ENCODE results near the gene ARFGAP1. TPM values are rescaled to one million over a fixed set of nuclear protein-coding genes. Genes with fewer than 3 reads are reported as not detected.
"Not testable (repeated sequence)": the region's sequence is repeated elsewhere in the genome, so short reads cannot be mapped to it uniquely, and the experiment has no call there.

ARFGAP1 gene
- total RNA-seq, 1 donor from 2014 or later = 94.9 TPM

DNA sequence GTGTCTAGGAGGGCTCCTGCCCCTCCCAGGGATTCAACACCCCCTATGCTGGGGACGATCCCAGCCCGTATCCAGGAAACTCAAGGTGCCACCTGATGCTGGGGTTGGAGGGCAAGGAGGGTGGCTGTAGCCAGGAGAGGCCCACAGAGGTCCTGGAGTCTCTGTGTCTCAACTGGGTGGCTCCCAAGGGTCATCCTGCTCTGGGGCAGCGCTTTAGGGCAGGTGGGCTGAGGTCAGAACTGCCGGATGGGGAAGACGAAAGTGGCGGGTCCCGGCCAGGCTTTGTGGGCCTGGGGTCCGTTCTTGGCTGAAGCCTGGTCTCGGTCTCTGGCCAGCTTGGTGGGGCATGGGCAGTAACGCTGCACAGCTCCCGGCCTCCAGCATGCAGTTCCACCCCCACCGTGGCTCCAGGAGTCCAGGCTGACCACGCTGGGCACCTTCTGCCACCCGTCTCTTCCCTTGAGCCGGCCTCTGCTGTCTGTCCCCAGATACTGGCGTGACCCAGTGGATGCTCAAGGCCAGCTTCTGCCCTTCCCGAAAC lies 17.6 kb downstream of the ARFGAP1 start:
- no peak for DNase-seq (ENCODE audit: low spot score)

DNA sequence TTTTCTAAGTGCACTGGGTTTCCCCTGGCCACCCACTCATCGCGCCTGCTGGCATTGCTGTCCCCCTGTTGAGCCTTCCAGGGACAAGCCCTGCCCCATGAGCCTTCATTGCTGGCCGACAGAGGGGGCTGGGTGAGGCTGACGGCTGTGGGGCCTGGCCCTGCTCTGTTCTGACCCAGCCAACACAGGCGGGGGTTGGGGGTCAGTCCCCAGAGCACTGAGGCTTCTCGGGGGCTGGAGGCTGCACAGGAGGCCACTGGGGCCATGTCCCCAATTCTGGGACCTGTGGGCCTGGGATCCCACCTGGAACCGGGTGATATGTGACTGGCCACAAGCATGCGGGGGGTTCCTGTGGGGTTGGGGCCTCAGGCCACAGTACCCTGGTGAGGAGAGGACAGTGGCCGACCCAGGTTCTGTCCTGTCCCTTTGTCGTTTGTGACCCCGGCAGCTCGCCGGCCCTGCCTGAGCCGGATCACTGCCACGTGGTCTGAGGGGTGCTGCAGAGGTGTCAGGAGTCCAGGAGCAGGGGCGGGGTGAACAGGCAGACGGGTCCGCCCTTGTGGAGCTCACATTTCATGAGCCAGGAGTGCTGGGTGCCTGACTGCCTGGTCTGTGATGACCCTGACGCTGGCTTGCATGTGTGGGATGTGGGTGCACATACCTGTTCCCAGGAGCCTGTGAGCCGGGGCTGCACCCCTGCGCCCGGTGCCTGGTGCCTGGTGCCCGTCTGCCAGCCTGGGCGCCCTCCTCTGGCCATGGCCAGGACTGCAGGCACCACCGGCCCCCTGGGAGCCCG lies 18.3 kb downstream of the ARFGAP1 start:
- peak; percentile 31 for DNase-seq (ENCODE audit: low spot score)

DNA sequence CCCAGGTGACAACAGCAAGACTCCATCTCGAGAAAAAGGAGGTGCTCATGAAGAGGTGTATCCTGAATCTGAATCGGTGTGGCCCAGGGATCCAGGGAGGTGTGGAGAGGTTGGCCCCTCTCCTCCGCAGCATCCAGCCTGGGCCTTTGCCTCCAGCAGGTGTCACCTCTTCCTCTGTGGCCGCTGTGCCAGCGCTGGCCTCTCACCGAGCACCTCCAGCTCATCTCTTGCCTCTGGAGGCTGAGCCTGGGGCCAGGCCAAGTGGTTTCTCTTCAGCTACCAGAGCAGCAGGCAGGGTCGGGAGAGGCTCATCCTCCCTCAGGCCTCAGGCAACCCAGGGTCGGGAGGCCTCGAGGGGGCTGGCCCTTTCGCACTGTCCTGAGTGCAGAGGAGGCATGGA lies 19.2 kb downstream of the ARFGAP1 start:
- no peak for DNase-seq (ENCODE audit: low spot score)

DNA sequence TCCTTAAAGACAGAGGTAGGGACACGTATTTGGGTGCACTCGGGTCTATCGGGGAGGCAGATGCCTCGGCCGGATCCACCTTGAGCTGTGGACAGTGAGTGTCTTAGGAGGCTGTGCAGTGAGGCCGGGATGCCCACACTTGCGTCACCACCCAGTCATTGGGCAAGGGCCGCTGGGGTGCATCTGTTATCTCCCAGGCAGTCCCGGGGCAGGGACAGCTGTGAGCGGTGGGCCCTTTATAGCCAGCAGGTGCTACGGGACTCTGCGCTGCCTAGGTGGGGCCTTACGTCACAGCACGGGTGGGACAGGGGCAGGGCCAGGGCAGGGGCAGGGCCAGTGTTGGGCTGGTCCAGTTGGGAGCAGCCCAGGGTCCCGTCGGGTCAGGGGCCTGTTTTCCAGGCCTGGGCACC lies 19.7 kb downstream of the ARFGAP1 start:
- no peak for DNase-seq (ENCODE audit: low spot score)

DNA sequence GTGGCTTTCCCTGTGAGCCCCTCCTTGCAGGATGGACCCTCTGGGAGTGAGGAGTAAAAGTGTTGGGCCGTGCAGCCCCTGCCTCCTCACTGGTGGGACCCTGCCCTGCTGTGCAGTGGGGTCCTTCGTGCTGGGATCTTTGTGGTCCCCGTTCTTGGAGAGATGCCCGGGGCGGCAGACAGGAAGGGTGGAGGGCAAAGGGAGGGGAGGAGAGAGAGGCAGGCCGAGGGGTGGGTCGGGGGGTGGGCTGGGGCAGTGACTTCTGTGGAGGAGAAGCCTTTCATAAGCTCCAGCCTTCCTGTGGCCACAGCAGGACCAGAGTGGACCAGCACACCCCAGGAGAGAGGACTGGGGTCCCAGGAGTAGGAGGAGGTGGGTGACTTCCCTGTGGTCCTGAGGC lies 20.3 kb downstream of the ARFGAP1 start, which contains the start of gene COL20A1:
COL20A1 (plus strand) TSS at position 283 of the 400 bp plus-strand sequence. CDS start 1,922 bp downstream, outside the sequence.
- DNase-seq (ENCODE audit: low spot score) = no peak

DNA sequence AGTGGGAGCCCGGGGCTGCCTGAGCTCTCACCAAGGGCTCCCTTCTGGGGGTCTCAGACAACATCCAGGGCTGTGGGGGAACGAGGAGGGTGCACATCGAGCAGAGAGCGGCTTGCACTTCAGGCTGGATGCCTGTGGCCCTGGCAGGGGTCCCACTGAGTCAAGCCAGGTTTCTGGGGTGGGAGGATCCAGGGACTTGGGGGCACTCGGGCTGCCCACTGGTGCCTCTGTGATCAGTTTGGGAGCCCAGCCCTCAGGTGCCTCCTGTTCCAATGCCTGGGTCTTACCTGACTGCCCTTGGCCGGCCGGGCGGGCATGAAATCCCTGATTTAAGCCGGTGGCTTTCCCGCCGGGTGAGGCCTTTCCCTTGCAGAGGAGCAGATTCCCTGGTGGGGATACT lies 20.8 kb downstream of the ARFGAP1 start:
- DNase-seq (ENCODE audit: low spot score) = no peak

DNA sequence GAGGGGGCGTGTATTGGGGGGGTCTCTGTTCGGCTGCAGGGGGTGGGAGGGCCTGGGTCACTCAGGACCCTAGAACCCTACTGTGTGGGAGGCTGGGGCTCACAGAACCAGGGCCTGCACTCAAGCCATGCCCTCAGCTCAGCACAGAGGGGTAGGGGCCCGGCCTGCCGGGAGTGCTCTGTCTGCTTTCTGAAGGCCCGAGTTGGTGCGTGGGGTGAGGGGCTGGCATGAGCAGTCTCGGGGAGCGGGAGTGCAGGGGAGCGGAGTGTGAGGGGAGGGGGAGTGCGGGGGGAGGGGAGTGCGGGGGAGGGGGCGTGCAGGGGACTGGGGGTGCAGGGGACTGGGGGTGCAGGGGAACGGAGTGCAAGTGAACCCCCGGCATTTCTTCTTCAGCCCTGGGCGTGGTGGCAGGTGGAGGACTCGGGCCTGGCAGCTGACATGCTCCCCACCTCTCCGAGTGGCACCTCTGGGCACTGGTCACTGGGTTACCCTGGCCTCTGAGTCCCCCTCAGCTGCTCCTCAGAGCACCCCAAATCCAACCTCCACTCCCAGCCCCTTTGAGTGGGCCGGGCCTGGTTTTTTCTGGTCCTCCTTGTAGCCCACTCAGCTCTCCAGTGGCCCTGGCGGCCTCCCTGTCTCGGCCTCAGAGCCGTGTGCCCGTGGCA lies 21.4 kb downstream of the ARFGAP1 start:
- no peak for DNase-seq (ENCODE audit: low spot score)

DNA sequence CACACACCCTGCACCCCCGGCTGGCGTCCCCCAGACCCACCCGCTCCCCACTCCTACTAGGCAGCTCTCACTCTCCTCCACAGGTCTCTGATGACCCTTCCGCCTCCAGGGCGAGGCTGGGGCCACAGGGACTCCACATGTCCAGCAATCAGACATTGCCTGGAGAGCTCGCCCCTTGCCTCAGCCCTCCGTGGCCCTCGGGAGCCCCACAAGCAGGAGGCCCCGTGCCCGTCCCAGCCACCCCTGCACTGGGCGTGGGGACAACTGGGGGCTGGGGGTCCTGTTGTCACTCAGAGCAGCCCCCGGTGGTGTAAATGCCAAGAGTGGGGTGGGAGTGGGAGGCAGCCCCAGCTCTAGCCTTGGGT lies 21.9 kb downstream of the ARFGAP1 start:
- no peak for DNase-seq (ENCODE audit: low spot score)

DNA sequence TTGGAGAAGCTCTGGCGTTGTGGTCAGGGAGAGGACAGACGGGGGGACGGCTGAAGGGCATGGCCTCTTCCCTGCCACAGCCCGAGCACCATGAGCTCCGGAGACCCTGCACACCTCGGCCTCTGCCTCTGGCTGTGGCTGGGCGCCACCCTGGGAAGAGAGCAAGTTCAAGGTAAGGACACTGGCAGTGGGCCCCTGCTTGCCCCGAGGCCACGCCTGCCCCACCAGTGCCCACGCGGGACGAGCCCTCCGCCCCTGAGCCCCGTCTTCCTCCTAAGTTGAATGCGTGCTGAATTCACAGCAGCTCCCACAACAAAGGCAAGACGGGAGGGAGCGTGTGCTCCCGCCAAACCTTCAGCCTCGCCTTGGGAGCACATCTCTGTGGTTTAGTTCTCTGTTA lies 22.4 kb downstream of the ARFGAP1 start:
- no peak for DNase-seq (ENCODE audit: low spot score)

DNA sequence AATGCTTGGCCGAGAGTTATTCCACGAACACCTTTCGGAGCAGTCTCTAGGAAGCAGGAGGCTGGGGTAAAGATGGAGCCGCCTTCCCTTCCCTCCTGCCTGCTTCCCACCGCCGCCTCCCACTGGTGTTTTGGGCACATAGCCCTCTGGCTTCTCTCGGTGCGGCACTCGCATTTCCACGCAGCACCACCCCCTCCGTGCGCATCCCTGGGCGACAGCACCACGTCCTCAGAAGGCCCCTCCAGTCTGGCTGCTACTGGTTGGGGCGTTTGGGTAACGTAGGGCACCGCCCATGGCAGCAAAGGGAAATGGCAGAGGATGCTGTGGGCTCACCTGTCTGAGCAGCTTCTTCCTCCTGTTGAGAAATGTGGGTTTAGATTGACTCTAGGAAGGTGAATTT lies 22.8 kb downstream of the ARFGAP1 start:
- DNase-seq (ENCODE audit: low spot score) = no peak

DNA sequence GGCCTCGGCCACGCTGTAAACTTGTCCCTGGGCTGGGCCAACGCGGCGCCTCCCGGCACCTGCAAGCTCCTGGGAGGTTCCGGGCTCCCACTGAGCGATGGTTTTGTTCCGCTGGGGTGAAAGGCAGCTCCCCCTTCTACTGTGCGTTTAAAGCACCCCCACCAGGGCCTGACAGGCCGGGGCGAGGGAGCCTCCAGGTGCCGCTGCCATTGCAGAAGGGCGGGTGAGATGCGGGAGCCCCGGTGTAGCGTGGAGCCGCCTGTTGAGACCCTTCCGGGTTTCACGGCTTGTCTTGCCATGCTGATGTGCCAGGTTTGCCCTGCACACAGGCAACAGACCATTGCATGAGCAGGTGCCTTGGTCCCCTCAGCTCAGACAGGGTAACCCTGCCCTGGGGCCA lies 23.2 kb downstream of the ARFGAP1 start:
- no peak for DNase-seq (ENCODE audit: low spot score)

DNA sequence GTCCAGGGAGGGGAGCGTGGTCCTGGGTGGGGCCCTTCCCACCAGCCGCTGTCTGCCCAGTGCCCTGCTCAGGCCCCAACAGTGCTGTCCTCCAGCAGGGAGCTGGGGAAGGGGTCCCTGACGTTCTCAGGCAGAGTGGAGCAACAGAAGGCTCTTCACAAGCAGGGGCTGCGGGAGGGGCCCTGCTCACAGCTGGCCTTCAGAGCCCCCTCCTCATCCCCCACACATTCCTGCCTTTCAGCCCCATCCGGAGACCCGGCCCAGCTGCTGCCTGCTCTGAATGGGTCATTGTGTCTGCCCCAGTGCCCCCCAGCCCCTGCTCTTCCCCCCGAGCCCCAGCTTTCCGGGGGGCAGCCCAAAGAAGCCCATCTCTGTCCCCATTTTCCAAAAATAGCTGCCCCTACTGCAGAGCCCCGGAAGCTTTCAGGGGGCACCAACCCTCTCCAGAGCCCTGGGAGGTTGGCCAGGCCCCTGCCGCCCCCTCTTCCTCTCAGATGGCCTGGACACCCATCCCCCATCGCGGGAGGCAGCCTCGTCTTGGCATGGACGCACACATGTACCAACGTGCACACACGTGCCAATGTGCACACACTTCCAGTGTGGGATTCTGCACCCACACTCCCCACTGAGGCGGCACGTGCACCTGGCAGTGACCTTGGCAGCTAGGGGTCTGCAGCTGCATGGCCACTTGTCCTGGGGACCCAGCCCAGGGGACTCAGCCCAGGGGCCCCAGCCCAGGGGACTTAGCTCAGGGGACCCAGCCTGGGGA lies 24.1 kb downstream of the ARFGAP1 start:
- DNase-seq (ENCODE audit: low spot score) = no peak

DNA sequence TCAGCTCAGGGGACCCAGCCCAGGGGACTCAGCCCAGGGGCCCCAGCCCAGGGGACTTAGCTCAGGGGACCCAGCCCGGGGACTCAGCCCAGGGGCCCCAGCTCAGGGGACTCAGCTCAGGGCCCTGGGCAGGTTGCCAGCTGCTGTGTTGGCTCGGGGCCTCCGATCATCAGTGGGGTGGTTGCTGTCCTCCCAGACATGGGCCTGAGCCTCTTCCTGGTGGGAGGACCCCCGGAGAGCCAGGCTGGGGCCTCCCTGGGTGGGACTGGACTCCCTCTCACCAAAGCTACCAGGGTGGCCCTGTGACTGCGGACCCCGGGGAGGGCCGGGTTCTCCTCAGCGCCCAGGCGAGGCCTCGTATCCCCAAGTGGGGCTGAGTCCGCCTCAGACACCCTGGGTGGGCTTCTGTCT lies 24.8 kb downstream of the ARFGAP1 start:
- no peak for DNase-seq (ENCODE audit: low spot score)

DNA sequence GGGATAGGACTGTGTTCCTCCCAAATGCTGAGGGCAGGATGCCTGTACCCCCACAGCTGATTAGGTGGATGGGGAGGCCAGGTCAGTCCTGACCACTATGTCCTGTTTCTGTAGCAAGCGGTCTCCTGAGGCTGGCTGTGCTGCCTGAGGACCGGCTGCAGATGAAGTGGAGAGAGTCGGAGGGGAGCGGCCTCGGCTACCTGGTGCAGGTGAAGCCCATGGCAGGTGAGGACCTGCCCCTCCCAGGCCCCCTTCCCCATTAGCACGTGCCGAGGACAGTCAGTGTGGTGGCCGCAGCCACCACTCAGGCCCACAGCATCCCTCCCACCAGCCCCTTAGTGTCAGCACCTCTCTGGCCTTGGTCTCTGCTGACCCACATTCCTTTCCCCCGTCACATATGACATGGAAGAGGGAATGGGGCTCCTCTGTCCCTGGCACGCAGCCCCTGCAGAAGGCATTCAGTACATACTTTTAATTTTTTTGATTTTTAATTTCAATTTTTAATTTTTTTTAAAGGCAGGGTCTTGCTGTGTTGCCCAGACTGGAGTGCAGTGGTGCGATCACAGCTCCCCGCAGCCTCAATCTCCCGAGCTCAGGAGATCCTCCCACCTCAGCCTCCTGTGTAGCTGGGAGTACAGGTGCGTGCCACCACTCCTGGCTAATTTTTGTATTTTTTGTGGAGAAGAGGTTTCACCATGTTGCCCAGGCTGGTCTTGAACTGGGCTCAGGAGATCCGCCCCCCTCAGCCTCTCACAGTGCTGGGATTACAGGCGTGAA lies 25.4 kb downstream of the ARFGAP1 start:
- no peak for DNase-seq (ENCODE audit: low spot score)

DNA sequence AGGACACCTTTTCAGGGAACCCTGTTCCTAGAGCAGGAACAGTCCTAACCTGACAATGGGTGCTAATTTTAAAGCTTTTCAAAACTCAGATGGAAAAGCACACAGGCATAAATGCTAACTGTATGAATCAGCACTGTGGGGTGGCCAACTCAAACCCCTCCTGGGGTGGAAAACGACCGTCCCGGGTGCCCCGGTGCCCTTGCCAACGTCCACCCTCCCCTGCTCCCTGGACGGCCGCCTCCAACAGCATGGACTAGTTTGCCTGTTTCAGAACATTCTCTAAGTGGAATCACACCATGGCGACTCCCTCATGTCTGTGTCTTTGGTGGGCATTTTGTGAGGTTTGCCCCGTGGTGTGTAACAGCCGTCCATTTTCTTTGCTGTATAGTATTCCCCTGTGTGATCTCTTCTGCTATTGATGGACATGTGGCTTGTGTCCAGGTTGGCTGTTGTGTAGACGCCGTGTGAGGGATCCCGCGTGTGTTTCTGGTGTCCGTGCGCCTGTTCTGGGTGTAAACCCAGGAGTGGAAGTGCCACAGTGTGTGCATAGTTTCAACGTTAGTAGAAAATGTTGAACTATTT lies 26.2 kb downstream of the ARFGAP1 start:
- no peak for DNase-seq (ENCODE audit: low spot score)

DNA sequence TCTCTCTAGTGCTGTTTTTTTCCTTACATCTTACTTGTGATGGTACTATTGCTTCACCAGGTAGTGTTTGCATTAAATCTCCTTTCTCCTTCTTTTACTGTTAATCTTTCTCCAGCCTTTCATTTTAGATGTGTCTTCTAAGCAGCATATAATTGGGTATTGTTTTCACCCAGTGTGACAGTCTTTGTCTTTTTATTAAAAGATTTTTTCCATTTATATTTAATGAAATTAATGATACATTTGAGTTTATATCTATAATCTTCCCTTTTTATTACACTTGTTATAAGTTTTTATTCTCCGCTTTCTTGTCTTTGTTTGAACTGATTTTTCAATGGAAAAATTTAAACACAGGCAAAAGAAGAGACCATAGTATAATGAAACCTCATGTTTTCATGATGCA lies 29.1 kb downstream of the ARFGAP1 start:
- no peak for DNase-seq (ENCODE audit: low spot score)

DNA sequence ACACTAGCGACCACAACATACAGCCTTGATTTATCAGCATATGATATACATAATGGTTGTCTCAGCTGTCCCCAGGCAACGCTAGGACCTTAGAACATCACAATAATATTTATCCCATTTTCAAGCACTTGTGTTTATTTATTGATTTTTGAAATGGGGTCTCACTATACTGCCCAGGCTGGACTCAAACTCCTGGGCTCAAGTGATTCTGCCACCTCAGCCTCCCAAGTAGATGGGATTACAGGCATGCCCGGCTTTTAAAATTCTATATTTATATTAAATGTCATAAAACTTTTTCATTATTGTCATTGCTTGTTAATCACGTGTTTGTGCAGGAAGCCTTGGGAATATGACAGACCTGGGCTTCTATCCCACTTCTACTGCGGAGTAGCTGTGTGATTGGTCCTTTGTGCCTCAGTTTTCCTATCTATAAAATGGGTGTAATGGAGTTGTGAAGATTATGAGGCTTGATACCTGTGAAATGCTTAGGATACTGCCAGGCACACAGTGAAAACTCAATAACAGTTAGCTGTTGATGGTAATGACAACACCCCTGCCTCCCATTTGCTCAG lies 30.6 kb downstream of the ARFGAP1 start:
- DNase-seq (ENCODE audit: low spot score) = no peak

DNA sequence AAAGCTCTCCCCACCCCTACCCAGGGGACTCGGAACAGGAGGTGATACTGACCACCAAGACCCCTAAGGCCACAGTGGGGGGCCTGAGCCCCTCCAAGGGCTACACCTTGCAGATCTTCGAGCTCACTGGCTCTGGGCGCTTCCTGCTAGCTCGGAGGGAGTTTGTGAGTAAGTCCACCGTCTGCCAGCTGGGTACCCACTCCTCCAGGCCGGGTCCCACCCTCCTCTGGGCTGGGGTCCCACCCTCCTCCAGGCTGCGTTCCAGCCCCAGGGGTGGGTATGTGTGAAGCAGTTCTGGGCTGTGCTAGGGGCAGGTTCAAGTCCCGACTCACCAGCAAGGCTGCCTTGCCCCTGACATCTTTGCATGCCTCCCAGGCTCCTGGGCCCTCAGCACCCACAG lies 32.8 kb downstream of the ARFGAP1 start:
- no peak for DNase-seq (ENCODE audit: low spot score)

DNA sequence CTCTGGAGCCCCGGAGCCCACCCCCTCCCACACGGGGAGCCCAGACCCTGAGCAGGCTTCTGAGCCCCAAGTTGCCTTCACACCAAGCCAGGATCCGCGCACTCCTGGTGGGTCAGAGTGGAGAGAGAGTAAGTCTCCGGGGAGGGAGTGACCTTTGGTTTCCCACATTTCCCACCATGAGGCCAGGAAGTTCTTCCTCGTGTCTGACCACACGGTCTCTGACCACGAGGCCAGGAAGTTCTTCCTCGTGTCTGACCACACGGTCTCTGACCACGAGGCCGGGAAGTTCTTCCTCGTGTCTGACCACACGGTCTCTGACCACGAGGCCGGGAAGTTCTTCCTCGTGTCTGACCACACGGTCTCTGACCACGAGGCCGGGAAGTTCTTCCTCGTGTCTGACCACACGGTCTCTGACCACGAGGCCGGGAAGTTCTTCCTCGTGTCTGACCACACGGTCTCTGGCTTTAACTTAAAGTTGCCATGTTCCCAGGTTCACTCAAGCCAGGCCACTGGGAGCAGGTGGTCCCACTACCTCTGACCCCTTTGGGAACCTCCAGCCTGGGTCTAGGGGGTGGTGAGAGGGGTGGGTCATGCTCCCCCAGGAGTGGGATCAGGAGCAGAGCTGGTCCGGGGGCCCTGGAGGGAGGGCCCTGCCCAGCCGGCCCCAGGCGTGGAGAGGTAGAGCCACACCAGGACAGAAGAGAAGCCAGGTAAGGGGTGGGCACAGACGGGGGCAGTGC lies 33.5 kb downstream of the ARFGAP1 start:
- DNase-seq (ENCODE audit: low spot score) = not testable (repeated sequence)

All from umbilical cord (tissue), 2 donors.